GM12892 (cell line): ENCODE measurements around the gene BET1.
A peak's percentile ranks its signal among the peaks of the same experiment; 100 is the strongest.
"Not testable (repeated sequence)": the region's sequence is repeated elsewhere in the genome, so short reads cannot be mapped to it uniquely, and the experiment has no call there.

Source experiments
- DNase-seq: peaks from one replicate; pipeline ENCODE4 v3.0.0; 2011; ENCODE audit not compliant: insufficient read length
- FAIRE-seq: peaks from 2 replicates; lab custom pipeline; 2011; peaks lifted over from hg19 to GRCh38; lab: Jason Lieb, UNC
- POLR2A ChIP-seq: IDR thresholded peaks from 2 replicates; pipeline ENCODE4 v1.6.1; 2011; ENCODE audit warnings: low read depth, low read length, control low read depth
- POLR2AphosphoS5 ChIP-seq: IDR thresholded peaks from 2 replicates; pipeline ENCODE4 v1.6.1; 2011; ENCODE audit warnings: low read depth, low read length, control low read depth
- TAF1 ChIP-seq: IDR thresholded peaks from 2 replicates; pipeline ENCODE4 v1.6.1; 2011; ENCODE audit warnings: low read depth, mild to moderate bottlenecking, control low read depth, low read length, borderline replicate concordance

BET1 gene

DNA sequence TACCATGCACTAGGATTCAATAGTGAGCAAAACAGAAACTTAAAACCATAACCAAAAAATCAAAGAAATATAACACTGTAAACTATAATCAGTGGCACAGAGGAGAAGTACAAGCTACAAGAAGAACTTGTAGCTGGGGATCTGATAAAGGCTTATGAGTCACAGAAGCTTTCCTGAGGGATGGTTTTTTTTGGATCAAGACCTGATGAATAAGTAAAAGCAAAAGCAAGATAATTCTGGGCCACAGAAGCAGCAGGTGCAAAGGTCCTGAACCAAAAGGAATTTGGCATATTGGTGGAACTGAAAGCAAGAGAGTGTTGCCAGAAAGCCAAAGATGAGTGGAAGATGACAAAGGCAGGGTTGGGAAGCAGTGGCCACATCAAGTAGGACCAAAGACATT is 37.4 kb upstream of the BET1 start:
- FAIRE-seq = peak; percentile 33
- no peak for DNase-seq
- TF ChIP-seq TAF1 (no peak), POLR2AphosphoS5 (no peak), POLR2A (no peak)

DNA sequence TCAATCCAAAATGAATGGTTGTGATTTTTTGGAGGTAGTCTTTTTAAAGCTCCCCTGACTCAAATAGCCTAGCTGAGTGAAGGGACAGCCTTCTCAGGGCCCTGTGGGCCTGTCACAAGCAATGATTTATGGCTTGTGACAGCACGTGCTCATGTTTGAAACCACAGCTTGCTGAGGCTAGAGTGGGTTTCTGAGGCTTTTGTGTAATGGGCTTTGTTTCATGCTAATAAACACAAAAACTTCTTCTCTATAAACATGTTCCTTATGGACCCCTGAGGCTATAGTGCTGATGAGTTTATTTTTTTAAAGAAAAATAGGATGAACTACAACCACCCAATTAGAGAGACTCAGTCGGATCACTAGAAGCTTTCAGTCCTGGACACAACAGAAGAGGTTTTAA is 36.1 kb upstream of the BET1 start:
- TF ChIP-seq POLR2A = no peak
- no peak for TF ChIP-seq TAF1
- FAIRE-seq = no peak
- DNase-seq = no peak

DNA sequence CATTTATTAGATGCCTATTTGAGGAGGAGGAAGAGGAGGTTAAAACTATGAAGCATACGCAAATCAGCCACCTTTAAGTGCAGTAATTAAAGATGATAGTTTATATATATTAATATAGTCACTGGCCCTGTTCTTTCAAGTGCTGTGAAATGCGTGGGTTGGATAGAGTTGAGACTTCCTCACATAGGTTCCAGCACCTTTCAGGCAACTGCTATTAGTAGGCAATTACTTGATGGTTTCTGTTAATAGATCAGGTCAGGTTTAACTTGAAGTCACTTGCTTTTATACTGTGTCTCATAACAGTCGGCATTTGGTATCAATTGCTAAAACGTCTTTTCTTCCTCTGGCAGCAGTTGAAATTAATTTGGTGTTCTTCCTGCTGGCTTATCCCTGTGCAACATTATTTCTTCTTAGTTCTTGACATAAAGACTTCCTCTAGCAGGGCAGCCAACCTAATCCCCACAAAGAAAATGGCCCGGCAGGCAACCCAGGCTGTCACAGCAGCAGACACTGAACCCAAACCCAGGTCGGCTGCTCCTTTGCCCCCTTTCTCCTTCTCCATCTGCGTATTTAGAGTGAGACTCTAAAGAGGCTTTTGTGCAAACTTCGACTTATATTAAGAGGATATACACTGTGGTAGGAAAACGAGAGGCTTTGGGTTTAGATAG is 35.3 kb upstream of the BET1 start:
- TF ChIP-seq POLR2AphosphoS5 (no peak), TAF1 (no peak), POLR2A (no peak)
- DNase-seq (no peak), FAIRE-seq (peak; percentile 57)

DNA sequence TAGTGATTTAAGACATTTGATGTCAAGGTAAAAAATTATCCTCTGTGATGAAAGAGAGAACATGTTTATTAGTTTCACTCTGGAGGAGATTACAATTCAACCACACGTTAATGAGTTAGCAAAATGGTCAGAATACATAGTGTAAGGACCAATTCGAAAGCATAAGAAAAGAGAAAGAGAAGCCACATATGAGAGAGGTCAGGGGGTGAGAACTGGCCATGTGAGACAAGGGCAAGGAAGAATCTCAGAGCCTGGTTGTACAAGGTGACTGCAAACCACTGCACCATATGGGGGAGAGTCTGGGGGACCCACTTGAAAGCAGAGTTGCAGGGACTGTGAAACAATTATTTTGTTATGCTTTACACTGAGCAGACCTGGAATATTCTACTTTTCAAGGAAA is 27.7 kb upstream of the BET1 start:
- FAIRE-seq = no peak
- no peak for DNase-seq
- TF ChIP-seq TAF1 (no peak), POLR2A (no peak), POLR2AphosphoS5 (no peak)

DNA sequence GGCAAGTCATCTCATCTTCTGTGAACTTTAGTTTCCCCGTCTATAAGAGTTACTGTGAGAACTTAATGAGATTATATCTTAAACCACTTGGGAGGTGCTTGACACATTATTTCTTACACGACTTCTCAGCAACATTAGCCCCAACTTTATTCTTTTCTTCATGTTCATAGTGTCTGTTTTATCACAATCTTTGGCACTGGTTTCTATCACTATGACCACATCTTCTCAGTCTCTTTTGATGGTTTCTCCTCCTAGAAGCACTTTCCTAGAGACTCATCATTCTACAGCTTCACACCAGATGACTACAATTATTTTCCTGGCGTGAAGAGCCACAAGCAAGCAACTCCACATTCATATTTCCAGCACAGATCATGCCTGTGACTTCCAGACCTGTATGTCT is 26.5 kb upstream of the BET1 start:
- FAIRE-seq (no peak), DNase-seq (no peak)
- no peak for TF ChIP-seq POLR2AphosphoS5
- TF ChIP-seq POLR2A = no peak
- no peak for TF ChIP-seq TAF1

- FAIRE-seq (no peak), DNase-seq (no peak)
- TF ChIP-seq TAF1 (no peak), POLR2AphosphoS5 (no peak), POLR2A (no peak)
These were observed 25.8 kb upstream of the BET1 start for GRCh38 chr7:94029976-94030375.

DNA sequence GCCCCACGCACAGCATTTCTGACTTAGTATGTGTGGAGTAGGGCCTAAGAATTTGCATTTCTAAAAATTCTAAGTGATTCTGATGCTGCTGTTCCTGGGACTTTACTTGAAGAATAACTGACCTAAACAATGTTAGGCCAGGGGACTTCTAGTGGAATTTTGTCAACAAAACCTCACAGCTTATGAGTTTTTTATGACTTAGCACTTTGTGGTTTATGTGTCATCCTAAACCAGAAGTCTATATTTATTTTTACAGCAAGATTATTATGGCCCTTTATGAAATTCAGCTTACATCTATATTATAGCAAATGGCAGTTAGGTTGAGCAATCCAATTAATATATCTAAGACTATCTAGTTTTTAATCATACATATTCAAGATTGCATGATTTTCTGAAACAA is 24.6 kb upstream of the BET1 start:
- FAIRE-seq = no peak
- TF ChIP-seq TAF1 (no peak), POLR2A (no peak), POLR2AphosphoS5 (no peak)

GRCh38 chr7:94026619-94027018 is 22.5 kb upstream of the BET1 start:
- not testable (repeated sequence) for FAIRE-seq, DNase-seq

More for the DNA sequence above, 24.6 kb upstream of the BET1 start:
- no peak for DNase-seq

GRCh38 chr7:94022550-94022949 is 18.4 kb upstream of the BET1 start:
- FAIRE-seq (peak; percentile 46), DNase-seq (no peak)
- TF ChIP-seq TAF1 (no peak), POLR2AphosphoS5 (no peak), POLR2A (no peak)

DNA sequence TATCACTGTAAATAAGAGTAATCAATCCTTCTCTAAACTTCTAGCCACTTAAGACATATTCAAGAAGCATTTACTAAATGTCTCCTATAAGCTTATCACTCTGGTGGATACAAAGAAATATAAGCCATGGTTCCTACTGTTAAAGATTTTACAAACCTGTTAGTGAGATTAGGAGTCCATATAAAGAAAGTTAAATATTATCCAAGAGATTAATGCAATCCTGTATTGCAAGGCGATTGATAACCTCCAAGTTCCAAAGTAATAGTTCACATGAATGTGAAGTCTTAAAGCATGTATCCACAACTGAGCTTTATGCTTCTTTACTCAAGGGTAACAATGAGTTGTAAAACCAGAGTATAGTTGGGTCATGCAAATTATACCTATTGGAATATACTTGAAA is 12.6 kb upstream of the BET1 start:
- no peak for DNase-seq
- TF ChIP-seq POLR2AphosphoS5 (no peak), TAF1 (no peak), POLR2A (no peak)
- no peak for FAIRE-seq

- no peak for TF ChIP-seq POLR2AphosphoS5
- TF ChIP-seq TAF1 = no peak
- no peak for TF ChIP-seq POLR2A
- no peak for DNase-seq
- FAIRE-seq = no peak
These were observed 11.4 kb upstream of the BET1 start for GRCh38 chr7:94015538-94015937.

DNA sequence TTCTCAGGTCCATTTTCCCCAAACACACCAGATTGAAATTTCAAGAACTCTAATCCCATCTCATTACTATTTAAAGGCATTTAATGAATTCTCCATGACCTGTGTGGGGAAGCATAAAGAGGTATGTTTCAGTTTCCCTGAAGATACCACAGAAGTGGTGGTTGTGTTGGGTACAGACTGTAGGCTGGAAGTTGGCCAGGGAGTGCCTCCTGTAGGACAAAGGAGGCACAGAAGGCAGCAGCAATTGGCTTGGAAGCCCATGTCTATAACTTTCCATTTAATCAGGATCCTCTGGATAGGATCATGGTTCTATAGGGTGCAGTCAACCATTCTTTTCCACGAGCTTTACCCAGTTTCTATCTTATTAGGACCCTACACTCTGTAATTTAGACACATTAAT is 8.6 kb upstream of the BET1 start:
- FAIRE-seq (no peak), DNase-seq (no peak)
- TF ChIP-seq TAF1 = no peak
- TF ChIP-seq POLR2AphosphoS5 = no peak
- no peak for TF ChIP-seq POLR2A

DNA sequence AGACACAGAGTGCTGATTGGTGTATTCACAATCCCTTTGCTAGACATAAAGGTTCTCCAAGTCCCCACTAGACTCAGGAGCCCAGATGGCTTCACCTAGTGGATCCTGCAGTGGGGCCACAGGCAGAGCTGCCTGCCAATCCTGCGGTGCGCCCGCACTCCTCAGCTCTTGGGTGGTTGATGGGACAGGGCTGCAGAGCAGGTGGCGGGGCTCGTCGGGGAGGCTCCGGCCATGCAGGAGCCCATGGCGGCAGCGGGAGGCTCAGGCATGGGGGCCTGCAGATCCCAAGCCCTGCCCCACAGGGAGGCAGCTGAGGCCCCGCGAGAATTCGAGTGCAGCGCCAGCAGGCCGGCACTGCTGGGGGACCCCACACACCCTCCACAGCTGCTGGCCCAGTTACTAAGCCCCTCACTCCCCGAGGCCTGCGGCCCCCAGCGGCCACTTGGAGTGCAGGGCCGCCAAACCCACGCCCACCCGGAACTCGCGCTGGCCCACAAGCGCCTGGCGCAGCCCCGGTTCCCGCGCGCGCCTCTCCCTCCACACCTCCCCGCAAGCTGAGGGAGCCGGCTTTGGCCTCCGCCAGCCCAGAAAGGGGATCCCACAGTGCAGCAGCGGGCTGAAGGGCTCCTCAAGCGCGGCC is 7.7 kb upstream of the BET1 start:
- TF ChIP-seq POLR2AphosphoS5 = no peak
- TF ChIP-seq TAF1 = no peak
- no peak for TF ChIP-seq POLR2A
- no peak for FAIRE-seq
- DNase-seq = no peak

DNA sequence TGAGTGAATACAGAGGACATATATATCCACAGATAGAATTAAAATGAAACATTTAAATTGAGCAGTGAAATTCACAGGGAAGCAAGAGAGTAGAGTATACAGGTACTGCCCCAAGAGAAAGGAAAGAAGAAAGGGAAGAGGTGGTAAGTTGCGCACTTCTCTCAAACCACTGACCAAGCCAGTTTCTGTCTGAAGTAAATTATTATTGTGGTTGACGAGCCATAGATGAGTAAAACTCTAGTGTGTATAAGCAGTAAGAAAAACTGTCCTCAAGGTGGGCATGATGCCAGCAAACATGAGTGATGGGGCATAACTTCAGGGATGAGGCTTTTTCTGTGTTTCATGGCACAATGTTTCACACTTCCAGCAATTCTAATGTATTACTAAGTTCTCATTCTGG is 4.4 kb upstream of the BET1 start:
- DNase-seq (no peak), FAIRE-seq (no peak)
- TF ChIP-seq POLR2A = no peak
- no peak for TF ChIP-seq POLR2AphosphoS5
- no peak for TF ChIP-seq TAF1
